ENCODE results near the gene C1orf105. TPM values are rescaled to one million over a fixed set of nuclear protein-coding genes. Genes with fewer than 3 reads are reported as not detected.

Gene C1orf105
- total RNA-seq, 4 donors from 2014 or later: not detected

- WGBS, 2 donors: 95 to 98% methylated on average over 2 of the region's 2 CpGs
- H3K4me3 ChIP-seq (replicated peaks in 1 of 3): no peak overlapping the region
- peak overlapping the region in 1 of 3 donors; percentile 26 for H3K27ac ChIP-seq
- TF ChIP-seq CTCF (IDR thresholded peaks at IDR 0.05) (no peak), POLR2A (IDR thresholded peaks at IDR 0.05) (no peak)
- no peaks in the 10 kb centered on the region for H3K36me3 ChIP-seq
- H3K4me1 ChIP-seq: peaks cover 21 to 25% of the 10 kb centered on the region in 2 donors
- intact Hi-C loops (cut with DNase I): no loop called here
- peak; percentile 25 to 49 for DNase-seq
- H3K9me3 ChIP-seq: no peaks in the 10 kb centered on the region
- H3K27me3 ChIP-seq: no peaks in the 10 kb centered on the region
Observed at GRCh38 chr1:172498857-172499256, 78.4 kb downstream of the C1orf105 start.

GRCh38 chr1:172499636-172500141, 79.2 kb downstream of the C1orf105 start:
- peak; percentile 79 for DNase-seq
- no peak for TF ChIP-seq POLR2A (IDR thresholded peaks at IDR 0.05)
- TF ChIP-seq CTCF (IDR thresholded peaks at IDR 0.05): no peak
- Histone ChIP-seq H3K4me3 (replicated peaks in 1 of 3) (no peak overlapping the region), H3K4me1 (peaks cover 21 to 25% of the 10 kb centered on the region in 2 donors), H3K36me3 (no peaks in the 10 kb centered on the region), H3K9me3 (no peaks in the 10 kb centered on the region), H3K27me3 (no peaks in the 10 kb centered on the region), H3K27ac (peak overlapping the region; percentile 36 to 73 (median 65))
- intact Hi-C loops (cut with DNase I): no loop called here
- WGBS, 2 donors: 38 to 48% methylated on average over 3 of the region's 3 CpGs

- Histone ChIP-seq H3K9me3 (no peaks in the 10 kb centered on the region), H3K4me3 (replicated peaks in 1 of 3) (no peak overlapping the region), H3K27me3 (no peaks in the 10 kb centered on the region), H3K4me1 (peaks cover 21 to 25% of the 10 kb centered on the region in 2 donors), H3K27ac (peak overlapping the region; percentile 36 to 73 (median 65)), H3K36me3 (no peaks in the 10 kb centered on the region)
- no peak for DNase-seq
- intact Hi-C loops (cut with DNase I): no loop called here
- 74 to 81% methylated on average over 2 of the region's 2 CpGs for WGBS, 2 donors
- no peak for TF ChIP-seq CTCF (IDR thresholded peaks at IDR 0.05)
- TF ChIP-seq POLR2A (IDR thresholded peaks at IDR 0.05): no peak
Observed at GRCh38 chr1:172500207-172500606, 79.7 kb downstream of the C1orf105 start.

GRCh38 chr1:172507741-172508140, 87.3 kb downstream of the C1orf105 start:
- no peak overlapping the region for H3K27ac ChIP-seq
- intact Hi-C loops (cut with DNase I): no loop called here

GRCh38 chr1:172510479-172510878, 90.0 kb downstream of the C1orf105 start:
- H3K27ac ChIP-seq: no peak overlapping the region
- no peaks in the 10 kb centered on the region for H3K9me3 ChIP-seq
- no peaks in the 10 kb centered on the region for H3K27me3 ChIP-seq
- intact Hi-C loops (cut with DNase I): no loop called here
- no peaks in the 10 kb centered on the region for H3K36me3 ChIP-seq
- no peaks in the 10 kb centered on the region for H3K4me1 ChIP-seq
- no peak overlapping the region for H3K4me3 ChIP-seq (replicated peaks in 1 of 3)
- 91% methylated on average over 3 of the region's 3 CpGs for WGBS, 2 donors
- TF ChIP-seq POLR2A (IDR thresholded peaks at IDR 0.05) (no peak), CTCF (IDR thresholded peaks at IDR 0.05) (no peak)
- DNase-seq: no peak

More at GRCh38 chr1:172507741-172508140, 87.3 kb downstream of the C1orf105 start:
- H3K4me1 ChIP-seq: no peaks in the 10 kb centered on the region
- DNase-seq: no peak
- no peaks in the 10 kb centered on the region for H3K27me3 ChIP-seq
- H3K4me3 ChIP-seq (replicated peaks in 1 of 3): no peak overlapping the region
- H3K9me3 ChIP-seq: no peaks in the 10 kb centered on the region
- TF ChIP-seq POLR2A (IDR thresholded peaks at IDR 0.05) (no peak), CTCF (IDR thresholded peaks at IDR 0.05) (no peak)
- no peaks in the 10 kb centered on the region for H3K36me3 ChIP-seq
